HL-60 (cell line): ENCODE measurements around the gene PRKCG.

Experiments used
- CTCF ChIP-seq: IDR thresholded peaks from one replicate; pipeline ENCODE4 v1.5.1; 2011; ENCODE audit warnings: low read length, control low read depth, inconsistent platforms; ENCODE audit not compliant: insufficient read depth
- GABPA ChIP-seq: IDR thresholded peaks from 2 replicates; pipeline ENCODE4 v1.6.1; 2012; ENCODE audit warnings: low read depth
- POLR2AphosphoS5 ChIP-seq: IDR thresholded peaks from 2 replicates; pipeline ENCODE4 v1.6.1; 2012; ENCODE audit warnings: low read depth
- REST ChIP-seq: IDR thresholded peaks from 2 replicates; pipeline ENCODE4 v1.6.1; 2012; ENCODE audit warnings: low read depth; ENCODE audit not compliant: insufficient replicate concordance
- SPI1 ChIP-seq: IDR thresholded peaks from 2 replicates; pipeline ENCODE4 v1.6.1; 2012; ENCODE audit warnings: low read depth, mild to moderate bottlenecking, borderline replicate concordance

DNA sequence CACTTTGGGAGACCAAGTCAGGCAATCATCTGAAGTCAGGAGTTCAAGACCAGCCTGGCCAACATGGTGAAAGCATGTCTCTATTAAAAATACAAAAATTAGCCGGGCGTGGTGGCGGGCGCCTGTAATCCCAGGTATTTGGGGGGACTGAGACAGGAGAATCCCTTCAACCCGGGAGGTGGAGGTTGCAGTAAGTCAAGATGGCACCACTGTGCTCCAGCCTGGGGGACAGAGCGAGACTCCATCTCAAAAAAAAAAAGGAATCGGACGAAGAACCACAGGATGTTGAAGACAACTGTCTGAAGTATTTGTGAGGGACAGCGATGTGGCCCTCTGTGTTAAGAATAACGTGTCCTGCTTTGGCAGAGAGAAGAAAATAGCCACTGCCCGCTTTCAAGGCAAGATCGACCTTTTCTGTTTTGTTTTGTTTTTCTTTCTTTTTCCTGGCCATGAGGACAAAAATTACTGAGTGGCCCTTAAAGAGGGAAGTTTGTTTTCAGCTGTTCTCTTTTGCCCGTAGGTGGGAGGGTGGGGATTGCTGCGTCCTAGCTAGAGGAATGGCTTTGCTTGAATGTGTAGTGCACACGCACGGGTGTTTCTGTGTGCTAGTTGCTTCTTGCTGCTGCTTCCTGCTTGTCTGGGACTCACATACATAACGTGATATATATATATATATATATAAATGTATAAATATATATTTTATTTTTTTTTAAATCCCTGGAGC, 6.2 kb upstream of the PRKCG start:
- no peak for TF ChIP-seq CTCF
- no peak for TF ChIP-seq POLR2AphosphoS5
- no peak for TF ChIP-seq REST
- no peak for TF ChIP-seq GABPA
- TF ChIP-seq SPI1: no peak
